ENCODE data around the gene RSF1.

RSF1 gene

GRCh38 chr11:77800449-77800848 lies 20.1 kb downstream of the RSF1 start:
- no peak for DNase-seq

GRCh38 chr11:77799338-77799737 lies 21.2 kb downstream of the RSF1 start:
- DNase-seq = no peak

DNA sequence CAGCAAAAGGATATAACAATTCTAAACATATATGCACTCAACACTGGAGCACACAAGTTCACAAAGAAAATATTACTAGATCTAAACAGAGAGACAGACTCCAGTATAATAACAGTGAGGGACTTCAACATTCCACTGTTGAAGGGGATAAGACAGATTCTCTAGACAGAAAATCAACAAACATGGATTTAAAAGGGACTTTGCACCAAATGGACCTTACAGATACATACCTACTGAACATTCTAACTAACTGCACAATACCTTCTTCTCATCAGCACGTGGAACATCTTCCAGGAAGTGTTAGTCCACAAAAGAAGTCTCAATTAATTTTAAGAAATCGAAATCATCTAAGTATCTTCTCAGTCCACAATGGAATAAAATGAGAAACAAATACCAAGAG lies 26.6 kb downstream of the RSF1 start:
- DNase-seq = no peak

GRCh38 chr11:77791301-77791700 lies 29.2 kb downstream of the RSF1 start:
- DNase-seq = no peak

- DNase-seq = no peak
These were observed 30.6 kb downstream of the RSF1 start for GRCh38 chr11:77789731-77790476.

- no peak for DNase-seq
These were observed 31.3 kb downstream of the RSF1 start for GRCh38 chr11:77789061-77789730.

DNA sequence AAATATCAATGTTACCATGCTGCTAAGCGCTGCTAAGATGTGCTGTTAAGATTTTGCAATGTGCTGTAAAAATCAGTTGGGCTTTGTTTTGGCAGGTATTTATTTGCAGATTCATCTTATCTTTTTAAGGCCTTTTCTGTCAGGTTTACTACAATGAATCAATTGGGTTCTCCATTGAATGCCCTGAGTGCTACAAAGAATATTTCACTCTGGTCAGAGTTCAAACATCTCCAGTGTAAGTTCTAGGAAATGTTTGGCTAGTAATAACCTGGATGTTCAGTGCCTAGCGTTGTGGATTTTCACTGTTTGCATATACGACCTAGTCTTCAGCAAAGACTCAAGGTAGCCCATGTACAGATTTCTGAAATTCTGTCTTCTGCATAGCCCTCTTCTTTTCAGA lies 36.0 kb downstream of the RSF1 start:
- no peak for DNase-seq

GRCh38 chr11:77783025-77783424 lies 37.5 kb downstream of the RSF1 start:
- no peak for DNase-seq

- DNase-seq = no peak
These were observed 40.6 kb downstream of the RSF1 start for GRCh38 chr11:77779935-77780334.

DNA sequence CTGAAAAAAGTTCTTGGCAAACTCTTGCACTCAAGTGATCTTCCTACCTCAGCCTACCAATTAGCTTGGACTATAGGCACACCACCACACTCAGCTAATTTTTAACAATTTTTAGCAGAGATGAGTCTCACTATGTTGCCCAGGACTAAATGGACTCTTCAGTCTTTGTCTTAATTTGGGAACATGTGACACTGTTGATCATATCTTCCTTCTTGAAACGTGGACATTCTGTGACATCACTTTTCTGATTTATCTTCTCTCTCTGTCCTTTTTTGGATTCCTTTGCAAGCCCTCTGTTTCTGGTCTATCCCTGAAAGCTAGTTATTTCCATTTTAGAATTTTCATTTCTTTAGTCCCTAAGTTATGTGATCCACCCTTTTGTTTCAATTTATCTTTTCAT lies 42.0 kb downstream of the RSF1 start:
- DNase-seq = no peak

GRCh38 chr11:77778118-77778517 lies 42.4 kb downstream of the RSF1 start:
- no peak for DNase-seq

DNA sequence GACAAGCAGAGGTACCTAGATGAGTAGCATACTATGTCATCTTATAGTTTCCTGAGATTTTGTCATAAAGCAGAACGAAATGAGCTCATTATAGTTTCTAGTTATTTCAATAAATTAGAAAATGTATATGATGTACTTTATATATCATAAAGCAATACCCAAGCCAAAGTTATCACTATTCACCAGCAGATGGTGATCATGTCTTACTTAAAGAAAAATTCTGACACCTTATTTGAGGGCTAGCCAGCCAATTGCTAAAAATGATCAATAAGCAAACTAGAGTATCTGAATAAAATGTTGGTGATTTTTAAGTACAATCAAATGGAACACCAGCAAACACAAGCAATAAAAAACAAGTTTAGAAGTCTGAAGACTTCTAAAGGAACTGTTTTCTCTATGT lies 44.1 kb downstream of the RSF1 start:
- DNase-seq = peak in 1 of 5 experiments; percentile 24

DNA sequence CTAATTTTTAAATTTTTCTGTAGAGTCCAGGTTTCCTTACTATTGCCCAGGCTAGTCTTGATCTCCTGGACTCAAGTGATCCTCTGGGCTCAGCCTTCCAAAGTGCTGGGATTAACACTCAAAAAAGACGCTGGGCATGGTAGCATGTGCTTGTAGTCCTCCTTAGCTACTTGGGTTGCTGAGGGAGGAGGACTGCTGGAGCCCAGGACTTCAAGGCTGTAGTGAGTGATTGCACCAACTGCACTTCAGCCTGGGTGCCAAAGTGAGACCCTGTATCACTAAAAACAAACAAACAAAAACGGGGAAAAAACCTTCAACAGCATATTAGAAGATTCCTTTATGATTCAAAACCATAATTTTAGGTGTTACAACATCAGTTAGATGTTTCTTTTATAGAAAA lies 44.6 kb downstream of the RSF1 start:
- DNase-seq = no peak

GRCh38 chr11:77771135-77771534 lies 49.4 kb downstream of the RSF1 start:
- DNase-seq = peak in 1 of 5 experiments; percentile 32

GRCh38 chr11:77770629-77771028 lies 49.9 kb downstream of the RSF1 start:
- no peak for DNase-seq

DNA sequence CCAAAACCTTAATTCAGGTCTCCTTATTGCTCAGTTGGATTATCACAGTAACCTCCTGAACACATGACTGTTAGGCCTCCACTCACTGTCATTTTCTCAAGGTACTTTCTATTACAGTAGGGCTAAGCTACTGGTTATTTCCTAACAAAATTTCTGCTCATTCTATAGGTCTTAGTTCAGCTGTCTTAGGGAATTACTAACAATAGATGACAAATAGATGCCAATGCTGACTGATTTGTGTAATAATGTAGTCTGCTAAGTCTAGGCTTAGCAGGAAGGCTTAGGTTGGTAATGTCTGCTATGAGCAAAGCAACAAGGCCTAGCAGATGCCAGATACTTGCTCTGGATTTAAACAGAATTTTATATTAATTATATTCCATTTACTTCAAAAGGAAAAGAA lies 58.1 kb downstream of the RSF1 start:
- no peak for DNase-seq

DNA sequence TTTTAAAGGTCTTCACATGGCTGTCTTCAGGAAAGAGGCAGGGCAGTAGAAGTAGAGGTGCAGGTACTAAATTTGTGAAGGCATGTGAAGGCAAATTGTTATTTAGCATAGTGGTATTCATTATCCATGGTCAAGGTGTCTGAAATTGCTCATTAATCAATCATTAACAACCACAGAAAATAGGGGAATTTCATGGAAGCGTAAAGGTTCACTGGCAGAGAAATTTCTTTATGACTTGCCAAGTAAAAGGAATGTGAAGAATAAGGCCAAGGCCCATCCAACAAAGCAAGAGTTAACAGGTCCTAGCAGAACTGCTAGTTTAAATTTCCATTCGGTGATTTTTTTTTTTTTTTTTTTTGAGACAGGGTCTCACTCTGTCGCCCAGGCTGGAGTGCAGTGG lies 59.0 kb downstream of the RSF1 start:
- DNase-seq = no peak

DNA sequence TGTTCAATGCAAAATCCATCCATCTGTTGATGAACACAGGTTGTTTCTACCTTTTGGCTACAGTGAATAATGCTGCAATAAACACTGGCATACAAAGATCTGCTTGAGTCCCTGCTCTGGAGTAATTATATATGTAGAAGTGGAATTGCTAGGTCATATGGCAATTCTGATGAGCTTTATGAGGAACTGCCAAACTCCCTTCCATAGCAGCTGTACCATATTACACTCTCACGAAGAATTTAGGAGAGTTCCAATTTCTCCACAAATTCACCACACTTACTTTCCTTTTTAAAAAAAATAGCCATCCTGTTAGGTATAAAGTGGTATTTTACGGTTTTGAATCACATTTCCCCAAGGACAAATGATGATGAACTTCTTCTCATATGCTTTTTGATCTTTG lies 62.2 kb downstream of the RSF1 start:
- DNase-seq = no peak

- no peak for DNase-seq
These were observed 67.3 kb downstream of the RSF1 start for GRCh38 chr11:77753230-77753629.

GRCh38 chr11:77752516-77752915 lies 68.0 kb downstream of the RSF1 start:
- no peak for DNase-seq

GRCh38 chr11:77750394-77751156 lies 69.9 kb downstream of the RSF1 start:
- no peak for DNase-seq

- DNase-seq = no peak
These were observed 71.3 kb downstream of the RSF1 start for GRCh38 chr11:77749232-77749631.

DNA sequence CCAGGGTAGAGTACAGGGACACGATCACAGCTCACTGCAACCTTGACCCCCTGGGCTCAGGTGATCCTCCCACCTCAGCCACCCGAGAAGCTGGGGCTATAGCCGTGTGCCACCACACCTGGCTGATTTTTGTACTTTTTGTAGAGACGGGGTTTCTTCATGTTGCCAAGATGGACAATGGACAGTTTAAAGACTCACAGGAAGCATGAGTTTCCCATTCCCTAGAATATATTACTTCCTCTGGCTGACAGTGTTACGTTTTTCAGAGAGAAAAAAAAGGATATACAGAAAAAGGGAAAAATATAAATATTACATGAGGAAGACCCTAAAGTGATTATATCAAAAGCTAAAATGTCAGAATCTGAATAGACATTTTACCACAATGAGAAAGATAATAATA lies 72.3 kb downstream of the RSF1 start:
- DNase-seq = no peak

All from T-helper 2 cell (primary cell).